ENCODE data around the gene EPRS1.
"Not testable (repeated sequence)": the region's sequence is repeated elsewhere in the genome, so short reads cannot be mapped to it uniquely, and the experiment has no call there.

The EPRS1 gene

GRCh38 chr1:220043646-220044045 is 2.7 kb downstream of the EPRS1 start:
- no peak for DNase-seq
- in situ Hi-C loops (cut with HindIII; ENCODE audit: low pct_ligation_motif_present, low sequenced_read_pairs) = no loop called here
- Histone ChIP-seq H3K27me3 (replicated peaks) (no peaks in the 10 kb centered on the region), H3K4me3 (ENCODE audit: low read depth, low read length) (no peak overlapping the region), H3K27ac (no peak overlapping the region), H3K36me3 (replicated peaks) (peaks cover 11% of the 10 kb centered on the region)
- no peak for TF ChIP-seq CTCF (IDR thresholded peaks at IDR 0.05; ENCODE audit: low read depth, low read length, missing control alignments)

GRCh38 chr1:220040028-220040596 is 6.2 kb downstream of the EPRS1 start:
- no peak for TF ChIP-seq CTCF (IDR thresholded peaks at IDR 0.05; ENCODE audit: low read depth, low read length, missing control alignments)
- in situ Hi-C loops (cut with HindIII; ENCODE audit: low pct_ligation_motif_present, low sequenced_read_pairs) = no loop called here
- Histone ChIP-seq H3K27ac (no peak overlapping the region), H3K4me3 (ENCODE audit: low read depth, low read length) (no peak overlapping the region), H3K36me3 (replicated peaks) (peaks cover 18% of the 10 kb centered on the region), H3K27me3 (replicated peaks) (no peaks in the 10 kb centered on the region)
- DNase-seq = no peak

GRCh38 chr1:220038640-220039039 is 7.7 kb downstream of the EPRS1 start:
- in situ Hi-C loops (cut with HindIII; ENCODE audit: low pct_ligation_motif_present, low sequenced_read_pairs) = no loop called here
- no peak overlapping the region for H3K4me3 ChIP-seq (ENCODE audit: low read depth, low read length)
- no peak for TF ChIP-seq CTCF (IDR thresholded peaks at IDR 0.05; ENCODE audit: low read depth, low read length, missing control alignments)
- H3K27me3 ChIP-seq (replicated peaks) = no peaks in the 10 kb centered on the region
- H3K36me3 ChIP-seq (replicated peaks) = peaks cover 25% of the 10 kb centered on the region
- no peak for DNase-seq
- no peak overlapping the region for H3K27ac ChIP-seq

- H3K4me3 ChIP-seq (ENCODE audit: low read depth, low read length); in situ Hi-C loops (cut with HindIII; ENCODE audit: low pct_ligation_motif_present, low sequenced_read_pairs); DNase-seq; H3K27ac ChIP-seq; H3K27me3 ChIP-seq (replicated peaks): not testable (repeated sequence)
- peaks cover 28% of the 10 kb centered on the region for H3K36me3 ChIP-seq (replicated peaks)
Observed at GRCh38 chr1:220037810-220038209, 8.5 kb downstream of the EPRS1 start.

- Histone ChIP-seq H3K27ac (no peak overlapping the region), H3K27me3 (replicated peaks) (no peaks in the 10 kb centered on the region), H3K4me3 (ENCODE audit: low read depth, low read length) (no peak overlapping the region), H3K36me3 (replicated peaks) (peaks cover 45% of the 10 kb centered on the region)
- TF ChIP-seq CTCF (IDR thresholded peaks at IDR 0.05; ENCODE audit: low read depth, low read length, missing control alignments) = no peak
- in situ Hi-C loops (cut with HindIII; ENCODE audit: low pct_ligation_motif_present, low sequenced_read_pairs) = no loop called here
- no peak for DNase-seq
Observed at GRCh38 chr1:220032911-220033310, 13.4 kb downstream of the EPRS1 start.

- H3K27me3 ChIP-seq (replicated peaks) = no peaks in the 10 kb centered on the region
- no peak for TF ChIP-seq CTCF (IDR thresholded peaks at IDR 0.05; ENCODE audit: low read depth, low read length, missing control alignments)
- no peak overlapping the region for H3K27ac ChIP-seq
- in situ Hi-C loops (cut with HindIII; ENCODE audit: low pct_ligation_motif_present, low sequenced_read_pairs) = no loop called here
- peaks cover 45% of the 10 kb centered on the region for H3K36me3 ChIP-seq (replicated peaks)
- H3K4me3 ChIP-seq (ENCODE audit: low read depth, low read length) = no peak overlapping the region
- DNase-seq = no peak
Observed at GRCh38 chr1:220031287-220031686, 15.0 kb downstream of the EPRS1 start.
